ENCODE measurements around the gene XYLT1. TPM values are rescaled to one million over a fixed set of nuclear protein-coding genes. Genes with fewer than 3 reads are reported as not detected.

XYLT1 gene
- total RNA-seq, 3 donors from 2014 or later (not counting 1 experiment from before 2014, with no cell fraction given): 40.9 to 55.5 (median 43.8) TPM

GRCh38 chr16:17108596-17108995 is 362.2 kb downstream of the XYLT1 start:
- DNase-seq (no peak), ATAC-seq (no peak)
- H3K36me3 Mint-ChIP-seq: no peaks in the 10 kb centered on the region
- Histone ChIP-seq H3K27me3 (ENCODE audit: control insufficient read depth, insufficient read depth, low read length) (no peaks in the 10 kb centered on the region), H3K4me3 (ENCODE audit: low read length) (no peak overlapping the region), H3K27ac (ENCODE audit: low read length) (no peak overlapping the region), H3K36me3 (ENCODE audit: control insufficient read depth, insufficient read depth, low read length) (no peaks in the 10 kb centered on the region), H3K9me3 (ENCODE audit: control insufficient read depth, insufficient read depth, low read length) (no peaks in the 10 kb centered on the region), H3K4me1 (ENCODE audit: control insufficient read depth, insufficient read depth, low read length) (peaks cover 38% of the 10 kb centered on the region)
- H3K4me3 Mint-ChIP-seq: no peak overlapping the region
- TF ChIP-seq CTCF (IDR thresholded peaks at IDR 0.05): no peak
- peaks cover 0 to 2% of the 10 kb centered on the region in 2 donors for H3K9me3 Mint-ChIP-seq
- intact Hi-C loops (cut with micrococcal nuclease): no loop called here
- WGBS (ENCODE audit: insufficient coverage): 90% methylated on average over 17 of the region's 17 CpGs
- H3K27ac Mint-ChIP-seq: peak overlapping the region in 1 of 2 donors; percentile 51
- no peaks in the 10 kb centered on the region for H3K27me3 Mint-ChIP-seq (ENCODE audit: low read depth in 2 of 2)
- H3K4me1 Mint-ChIP-seq: peaks cover 44% of the 10 kb centered on the region in 2 donors

GRCh38 chr16:17107450-17107849 is 363.3 kb downstream of the XYLT1 start:
- Histone ChIP-seq H3K4me1 (ENCODE audit: control insufficient read depth, insufficient read depth, low read length) (peaks cover 39% of the 10 kb centered on the region), H3K27ac (ENCODE audit: low read length) (no peak overlapping the region), H3K4me3 (ENCODE audit: low read length) (no peak overlapping the region), H3K27me3 (ENCODE audit: control insufficient read depth, insufficient read depth, low read length) (no peaks in the 10 kb centered on the region), H3K9me3 (ENCODE audit: control insufficient read depth, insufficient read depth, low read length) (no peaks in the 10 kb centered on the region), H3K36me3 (ENCODE audit: control insufficient read depth, insufficient read depth, low read length) (no peaks in the 10 kb centered on the region)
- intact Hi-C loops (cut with micrococcal nuclease): no loop called here
- Mint-ChIP-seq H3K27ac (peak overlapping the region in 1 of 2 donors; percentile 70), H3K9me3 (peaks cover 0 to 2% of the 10 kb centered on the region in 2 donors), H3K36me3 (no peaks in the 10 kb centered on the region), H3K4me3 (no peak overlapping the region), H3K4me1 (peaks cover 49% of the 10 kb centered on the region in 2 donors), H3K27me3 (ENCODE audit: low read depth in 2 of 2) (no peaks in the 10 kb centered on the region)
- WGBS (ENCODE audit: insufficient coverage): 69% methylated on average over 8 of the region's 8 CpGs
- DNase-seq (no peak), ATAC-seq (no peak)
- no peak for TF ChIP-seq CTCF (IDR thresholded peaks at IDR 0.05)

- no peak for TF ChIP-seq CTCF (IDR thresholded peaks at IDR 0.05)
- no peaks in the 10 kb centered on the region for H3K27me3 Mint-ChIP-seq (ENCODE audit: low read depth in 2 of 2)
- WGBS (ENCODE audit: insufficient coverage): 64% methylated on average over 13 of the region's 14 CpGs
- H3K4me1 Mint-ChIP-seq: peaks cover 38% of the 10 kb centered on the region in 2 donors
- no peaks in the 10 kb centered on the region for H3K36me3 Mint-ChIP-seq
- Histone ChIP-seq H3K27ac (ENCODE audit: low read length) (no peak overlapping the region), H3K4me1 (ENCODE audit: control insufficient read depth, insufficient read depth, low read length) (peaks cover 39% of the 10 kb centered on the region), H3K9me3 (ENCODE audit: control insufficient read depth, insufficient read depth, low read length) (no peaks in the 10 kb centered on the region), H3K36me3 (ENCODE audit: control insufficient read depth, insufficient read depth, low read length) (no peaks in the 10 kb centered on the region), H3K27me3 (ENCODE audit: control insufficient read depth, insufficient read depth, low read length) (no peaks in the 10 kb centered on the region), H3K4me3 (ENCODE audit: low read length) (no peak overlapping the region)
- intact Hi-C loops (cut with micrococcal nuclease): no loop called here
- no peak for DNase-seq
- H3K9me3 Mint-ChIP-seq: peaks cover 0 to 2% of the 10 kb centered on the region in 2 donors
- no peak overlapping the region for H3K4me3 Mint-ChIP-seq
- H3K27ac Mint-ChIP-seq: peak overlapping the region in 1 of 2 donors; percentile 70
- peak in 2 of 3 donors; percentile 15 to 35 for ATAC-seq
These were observed 364.4 kb downstream of the XYLT1 start for GRCh38 chr16:17106243-17106791.

All from natural killer cell (primary cell).